T-helper 1 cell treated with Interleukin-12 subunit alpha and Interleukin-12 subunit beta and Interleukin-4 antibody, amounts not matched to agents 30 μg/mL and 1 μg/mL, for 36 hours (primary cell): Measurements from ENCODE around the gene RACK1.

Experiments
- H3K27ac Mint-ChIP-seq: one replicate; pipeline ENCODE4 v1.8.0; 2021; ENCODE audit warnings: mild to moderate bottlenecking, mixed read lengths
- H3K27me3 Mint-ChIP-seq: one replicate; pipeline ENCODE4 v1.8.0; 2021; ENCODE audit warnings: low read depth, mixed read lengths
- H3K36me3 Mint-ChIP-seq: one replicate; pipeline ENCODE4 v1.8.0; 2021; ENCODE audit warnings: low read depth, mixed read lengths
- H3K4me1 Mint-ChIP-seq: one replicate; pipeline ENCODE4 v1.8.0; 2021; ENCODE audit warnings: low read depth, mixed read lengths
- H3K4me3 Mint-ChIP-seq: one replicate; pipeline ENCODE4 v1.8.0; 2021; ENCODE audit warnings: mild to moderate bottlenecking, moderate library complexity, mixed read lengths
- H3K9me3 Mint-ChIP-seq: one replicate; pipeline ENCODE4 v1.8.0; 2021; ENCODE audit warnings: mixed read lengths

The RACK1 gene

DNA sequence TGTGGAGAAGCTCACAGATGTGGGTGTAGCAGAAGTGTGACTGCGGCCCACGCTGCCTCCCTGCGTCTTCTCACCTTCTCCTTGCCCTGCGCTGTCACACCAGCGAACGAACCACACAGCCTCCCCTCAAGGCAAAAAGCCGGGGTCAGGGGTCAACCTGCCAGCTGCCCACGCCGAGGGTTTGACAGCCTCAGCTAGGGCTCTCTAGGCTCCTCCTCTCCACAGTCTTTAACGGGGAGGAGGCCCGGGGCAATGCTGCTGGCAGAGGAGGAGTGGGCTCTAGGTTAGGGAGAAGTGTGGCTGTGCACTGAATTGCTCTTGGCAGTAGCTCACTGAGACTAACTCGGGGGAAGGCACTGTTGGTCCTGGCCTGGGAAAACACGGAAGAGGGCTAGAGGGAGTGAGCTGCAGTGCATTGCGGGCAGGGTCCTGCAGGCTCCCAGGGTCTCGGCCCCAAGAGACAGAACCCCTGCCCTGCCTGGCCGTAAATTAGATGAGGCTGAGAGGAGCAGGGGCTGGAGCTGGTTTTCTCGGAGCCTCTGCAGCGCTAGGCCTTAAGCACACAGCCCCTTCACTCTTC lies 21.5 kb upstream of the RACK1 start:
- Mint-ChIP-seq H3K9me3 (no peaks in the 10 kb centered on the region), H3K36me3 (peaks cover 16% of the 10 kb centered on the region), H3K27ac (no peak overlapping the region), H3K4me3 (no peak overlapping the region), H3K27me3 (no peaks in the 10 kb centered on the region), H3K4me1 (peaks cover 4% of the 10 kb centered on the region)

DNA sequence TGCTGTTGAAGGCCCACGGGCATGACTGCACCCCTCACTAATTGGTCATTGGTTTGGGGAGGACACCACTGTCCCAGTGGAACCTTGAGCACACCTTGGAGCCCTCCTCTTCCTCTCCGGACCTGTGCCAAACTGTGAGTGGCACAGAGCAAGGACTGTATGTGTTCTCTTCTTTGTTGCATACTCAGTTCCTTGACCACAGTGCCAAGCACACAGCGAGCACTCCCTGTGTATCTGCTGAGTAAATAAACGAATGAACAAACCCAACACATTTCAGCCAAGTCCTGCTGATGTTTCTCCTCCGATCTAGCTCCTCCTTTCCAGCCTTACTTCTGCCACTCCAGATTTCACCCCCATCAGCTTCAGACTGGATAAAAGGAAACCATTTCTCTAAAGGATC lies 19.9 kb upstream of the RACK1 start:
- H3K27me3 Mint-ChIP-seq, result no peaks in the 10 kb centered on the region
- no peak overlapping the region for H3K4me3 Mint-ChIP-seq
- H3K4me1 Mint-ChIP-seq, result peaks cover 19% of the 10 kb centered on the region
- peaks cover 20% of the 10 kb centered on the region for H3K36me3 Mint-ChIP-seq
- H3K9me3 Mint-ChIP-seq, result no peaks in the 10 kb centered on the region
- H3K27ac Mint-ChIP-seq, result peak overlapping the region; percentile 59

DNA sequence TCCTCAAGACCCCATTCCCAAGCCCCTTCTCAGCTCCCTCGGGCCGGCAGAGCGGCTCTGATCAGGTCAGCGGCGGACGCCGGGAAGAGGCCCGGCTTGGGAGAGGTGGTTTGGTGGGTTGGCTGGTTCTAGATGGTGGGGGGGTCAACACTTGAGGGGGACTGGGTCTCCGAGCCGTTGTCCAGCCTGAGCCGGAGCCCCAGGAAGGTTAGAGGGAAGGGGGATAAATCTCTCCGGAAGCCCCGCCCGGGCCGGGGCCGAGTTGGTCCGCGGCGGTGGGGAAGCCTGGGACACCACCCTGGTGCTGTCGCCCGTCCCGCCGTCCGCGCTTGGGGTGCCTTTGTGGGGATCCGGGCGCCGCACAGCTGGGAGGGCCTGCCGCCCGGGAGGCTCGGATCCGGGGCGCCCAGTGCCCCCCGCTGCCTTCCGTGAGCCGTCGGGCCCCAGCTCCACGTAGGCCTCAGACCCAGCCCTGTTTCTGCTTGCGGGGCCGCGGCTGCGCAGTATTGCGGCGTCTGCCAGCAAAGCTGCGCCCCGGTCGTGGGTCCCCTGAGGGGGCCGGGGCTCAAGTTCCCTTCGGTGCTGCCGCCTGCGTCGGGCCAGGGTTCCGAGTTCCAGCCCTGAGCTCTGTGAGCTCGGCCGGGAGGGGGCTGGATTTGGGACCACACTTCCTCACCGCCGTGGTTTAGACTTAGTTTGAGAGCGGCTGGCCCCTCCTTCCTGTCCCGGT lies 17.8 kb upstream of the RACK1 start:
- Mint-ChIP-seq H3K4me3 (peak overlapping the region; percentile 99), H3K27ac (peak overlapping the region; percentile 94), H3K9me3 (no peaks in the 10 kb centered on the region), H3K27me3 (no peaks in the 10 kb centered on the region), H3K36me3 (peaks cover 26% of the 10 kb centered on the region), H3K4me1 (peaks cover 36% of the 10 kb centered on the region)

DNA sequence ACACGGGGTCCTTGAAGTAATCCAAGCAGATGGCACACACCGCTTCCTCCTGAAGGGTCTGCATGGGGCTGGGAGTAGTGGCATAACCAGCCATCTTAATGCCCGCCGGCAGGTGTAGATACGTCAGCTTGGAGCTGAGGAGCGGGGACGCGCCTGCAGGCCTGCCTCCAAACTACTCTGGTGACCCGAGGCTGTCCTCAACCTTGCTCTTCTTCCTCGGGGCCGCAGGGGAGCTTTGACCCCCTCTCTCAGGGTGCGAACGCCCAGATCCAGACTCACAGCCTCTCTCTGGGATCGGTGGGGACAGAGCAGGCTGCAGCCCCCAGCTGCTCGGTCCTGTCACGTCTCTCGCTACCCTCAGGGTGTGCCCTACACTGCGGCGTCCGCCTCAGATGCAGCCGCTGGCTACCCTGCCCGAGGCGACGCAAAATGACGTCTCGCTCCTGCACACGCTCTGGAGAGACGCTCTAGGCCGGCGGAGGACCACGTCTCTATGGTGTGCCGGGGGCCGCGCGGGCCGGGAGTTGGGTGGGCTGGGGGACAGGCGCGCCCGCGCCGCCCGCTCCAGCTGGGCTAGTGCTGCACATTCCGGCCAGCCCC lies 17.1 kb upstream of the RACK1 start, which contains the start of gene TRIM52:
TRIM52 (minus strand) TSS at position 424 of the 600 bp plus-strand sequence; CDS start at position 94, 330 bp downstream.
- H3K4me1 Mint-ChIP-seq, result peaks cover 41% of the 10 kb centered on the region
- H3K4me3 Mint-ChIP-seq, result peak within 1 kb of the TSS; percentile 99
- H3K27ac Mint-ChIP-seq, result peak within 1 kb of the TSS; percentile 94
- H3K36me3 Mint-ChIP-seq, result peaks cover 29% of the 10 kb centered on the region
- no peaks in the 10 kb centered on the region for H3K27me3 Mint-ChIP-seq
- no peaks in the 10 kb centered on the region for H3K9me3 Mint-ChIP-seq

DNA sequence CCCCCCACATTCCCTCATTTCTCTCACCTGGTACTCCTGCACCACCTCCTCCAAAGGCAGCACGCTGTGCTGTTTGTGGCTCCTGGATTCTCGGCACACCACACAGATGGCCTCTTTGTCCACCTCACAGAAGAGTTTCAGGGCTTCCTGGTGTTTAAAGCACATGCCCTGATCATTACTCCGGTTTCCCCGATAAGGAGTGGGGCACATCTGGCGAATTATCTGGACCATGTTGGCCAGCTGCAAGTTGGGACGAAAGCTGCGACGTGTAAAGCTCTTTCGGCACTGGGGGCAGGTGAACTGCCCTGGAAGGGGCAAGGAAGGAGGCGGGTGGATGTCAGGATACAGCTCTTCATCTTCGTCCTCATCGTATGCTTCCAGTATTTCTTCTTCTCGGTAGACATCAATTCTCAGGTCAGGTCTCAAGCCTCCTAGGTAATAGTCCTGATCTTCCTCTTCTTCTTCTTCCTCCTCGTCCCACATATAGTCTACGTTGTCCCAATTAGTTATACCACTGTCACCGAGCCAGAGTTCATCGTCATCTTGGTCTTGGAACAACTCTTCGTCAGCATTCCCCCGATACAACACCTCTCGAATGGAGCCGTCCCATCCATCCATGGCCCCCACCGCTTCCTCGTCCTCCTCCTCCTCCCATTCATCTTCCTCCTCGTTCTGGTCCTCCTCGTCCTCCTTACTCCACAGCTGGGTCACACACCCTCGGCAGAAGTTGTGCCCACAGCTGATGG lies 16.4 kb upstream of the RACK1 start:
- peaks cover 33% of the 10 kb centered on the region for H3K36me3 Mint-ChIP-seq
- H3K9me3 Mint-ChIP-seq, result no peaks in the 10 kb centered on the region
- peak overlapping the region; percentile 94 for H3K27ac Mint-ChIP-seq
- H3K27me3 Mint-ChIP-seq, result no peaks in the 10 kb centered on the region
- peak overlapping the region; percentile 99 for H3K4me3 Mint-ChIP-seq
- peaks cover 47% of the 10 kb centered on the region for H3K4me1 Mint-ChIP-seq

DNA sequence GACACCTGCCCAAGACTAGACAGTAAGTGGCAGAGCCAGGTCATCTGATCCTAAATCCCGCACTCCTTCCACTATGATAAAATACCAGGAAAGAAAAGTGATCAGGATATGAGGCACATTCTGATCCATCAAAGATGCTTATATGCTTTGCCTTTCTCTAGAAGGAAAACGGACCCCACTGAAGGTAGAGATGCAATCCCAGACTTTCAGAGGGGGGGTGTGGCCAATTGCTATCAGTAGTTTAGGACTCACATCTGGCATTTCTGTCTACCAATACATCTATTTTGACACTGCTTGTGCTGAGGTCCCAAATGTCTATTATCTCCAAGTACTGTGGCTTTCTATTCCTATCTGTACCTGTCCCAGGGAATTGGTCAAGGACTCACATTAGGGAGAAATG lies 15.6 kb upstream of the RACK1 start:
- H3K4me1 Mint-ChIP-seq, result peaks cover 50% of the 10 kb centered on the region
- no peaks in the 10 kb centered on the region for H3K9me3 Mint-ChIP-seq
- peak overlapping the region; percentile 99 for H3K4me3 Mint-ChIP-seq
- H3K36me3 Mint-ChIP-seq, result peaks cover 32% of the 10 kb centered on the region
- H3K27ac Mint-ChIP-seq, result peak overlapping the region; percentile 55
- no peaks in the 10 kb centered on the region for H3K27me3 Mint-ChIP-seq

DNA sequence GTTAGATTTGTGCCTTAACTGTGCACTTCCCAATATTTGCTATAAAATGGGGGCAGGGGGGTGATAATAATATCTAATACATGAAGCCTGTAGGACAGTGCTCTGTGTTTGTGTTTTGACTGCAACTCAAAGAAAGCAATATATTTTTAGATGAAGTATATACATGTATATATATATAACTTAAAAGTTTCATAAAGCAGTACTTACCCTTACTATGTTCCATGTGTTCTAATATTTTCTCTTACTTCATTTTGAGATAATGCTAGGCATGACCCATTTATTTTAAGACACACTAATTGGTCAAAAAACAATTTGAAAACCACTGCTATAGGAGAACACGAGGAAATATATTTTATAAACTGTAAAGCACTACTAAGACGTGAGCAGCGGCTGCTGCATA lies 14.9 kb upstream of the RACK1 start:
- peak overlapping the region; percentile 52 for H3K27ac Mint-ChIP-seq
- no peaks in the 10 kb centered on the region for H3K9me3 Mint-ChIP-seq
- H3K27me3 Mint-ChIP-seq, result no peaks in the 10 kb centered on the region
- H3K4me1 Mint-ChIP-seq, result peaks cover 53% of the 10 kb centered on the region
- peaks cover 30% of the 10 kb centered on the region for H3K36me3 Mint-ChIP-seq
- peak overlapping the region; percentile 99 for H3K4me3 Mint-ChIP-seq

DNA sequence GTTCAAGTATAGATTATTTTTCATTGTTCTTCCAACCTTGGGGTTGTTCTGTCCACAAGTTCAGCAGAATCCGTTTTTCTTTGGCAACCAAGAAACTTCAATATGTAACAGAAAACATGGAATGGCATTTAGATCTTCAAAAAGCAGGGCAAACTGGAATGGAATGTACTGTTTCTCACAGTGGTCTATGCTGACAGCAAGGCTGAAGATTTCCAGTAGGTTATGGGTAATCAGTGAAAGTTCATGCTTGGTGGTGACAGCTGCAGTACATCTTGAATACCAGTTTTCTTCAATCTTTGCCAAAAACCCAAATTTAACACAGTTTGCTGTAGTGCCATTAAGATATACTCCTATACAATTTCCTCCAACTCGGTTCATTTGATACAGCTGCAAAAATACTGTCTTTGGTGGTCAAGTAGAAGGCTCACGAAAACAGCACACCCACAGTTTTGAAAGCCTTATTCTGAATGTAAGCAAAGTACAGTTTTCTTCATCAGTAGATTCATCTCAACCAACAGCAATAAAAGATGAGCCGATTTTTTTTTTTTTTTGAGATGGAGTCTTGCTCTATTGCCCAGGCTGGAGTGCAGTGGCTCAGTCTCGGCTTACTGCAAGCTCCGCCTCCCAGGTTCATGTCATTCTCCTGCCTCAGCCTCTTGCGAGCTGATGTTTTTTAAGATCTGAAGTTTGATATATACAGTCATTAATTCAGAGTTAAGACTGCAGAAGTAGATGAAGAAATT lies 12.3 kb upstream of the RACK1 start:
- H3K36me3 Mint-ChIP-seq, result peaks cover 35% of the 10 kb centered on the region
- peaks cover 66% of the 10 kb centered on the region for H3K4me1 Mint-ChIP-seq
- H3K9me3 Mint-ChIP-seq, result no peaks in the 10 kb centered on the region
- no peak overlapping the region for H3K4me3 Mint-ChIP-seq
- peak overlapping the region; percentile 68 for H3K27ac Mint-ChIP-seq
- H3K27me3 Mint-ChIP-seq, result no peaks in the 10 kb centered on the region

DNA sequence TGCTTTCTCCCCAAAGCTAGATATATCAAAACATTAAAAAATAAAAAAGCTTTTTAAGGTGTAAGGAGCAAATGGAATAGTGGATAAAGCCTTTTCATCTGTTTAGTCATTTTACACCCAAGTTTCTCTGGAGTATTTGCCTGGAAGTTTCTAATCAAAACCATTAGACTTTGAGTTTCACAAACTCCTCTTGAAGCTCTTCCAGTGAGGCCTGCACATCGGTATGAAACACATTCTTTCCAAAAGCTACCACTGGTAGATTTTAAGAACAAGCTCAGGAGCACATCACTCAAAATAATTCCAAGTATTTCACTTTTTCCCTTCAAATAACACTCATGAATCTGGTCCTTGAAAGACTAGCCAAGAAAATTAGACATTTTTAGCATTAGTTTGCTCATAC lies 11.6 kb upstream of the RACK1 start:
- Mint-ChIP-seq H3K9me3 (no peaks in the 10 kb centered on the region), H3K4me1 (peaks cover 68% of the 10 kb centered on the region), H3K27ac (no peak overlapping the region), H3K27me3 (no peaks in the 10 kb centered on the region), H3K4me3 (no peak overlapping the region), H3K36me3 (peaks cover 28% of the 10 kb centered on the region)

DNA sequence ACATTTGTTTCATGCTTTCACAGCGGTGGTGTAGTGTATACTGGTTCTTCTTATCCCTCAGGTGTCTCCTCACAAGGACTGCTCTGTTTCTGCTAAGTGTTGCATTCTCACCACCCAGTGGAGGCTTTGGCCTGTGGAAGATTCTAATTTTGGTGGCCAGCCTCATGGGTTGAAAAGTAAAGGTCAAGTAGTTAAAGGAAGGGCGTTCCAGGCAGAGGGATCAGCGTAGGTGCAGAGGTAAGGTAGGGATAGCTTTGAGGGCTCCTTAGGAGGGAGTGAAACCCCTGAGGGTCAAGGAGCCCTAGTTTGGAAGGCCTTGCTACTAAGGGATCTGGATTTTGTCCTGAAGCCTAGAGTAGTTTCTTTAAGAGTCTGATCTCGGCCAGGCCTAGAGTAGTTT lies 4.6 kb upstream of the RACK1 start:
- Mint-ChIP-seq H3K9me3 (no peaks in the 10 kb centered on the region), H3K4me3 (peak overlapping the region; percentile 85), H3K36me3 (peaks cover 20% of the 10 kb centered on the region), H3K27me3 (no peaks in the 10 kb centered on the region), H3K27ac (peak overlapping the region; percentile 86), H3K4me1 (peaks cover 53% of the 10 kb centered on the region)

DNA sequence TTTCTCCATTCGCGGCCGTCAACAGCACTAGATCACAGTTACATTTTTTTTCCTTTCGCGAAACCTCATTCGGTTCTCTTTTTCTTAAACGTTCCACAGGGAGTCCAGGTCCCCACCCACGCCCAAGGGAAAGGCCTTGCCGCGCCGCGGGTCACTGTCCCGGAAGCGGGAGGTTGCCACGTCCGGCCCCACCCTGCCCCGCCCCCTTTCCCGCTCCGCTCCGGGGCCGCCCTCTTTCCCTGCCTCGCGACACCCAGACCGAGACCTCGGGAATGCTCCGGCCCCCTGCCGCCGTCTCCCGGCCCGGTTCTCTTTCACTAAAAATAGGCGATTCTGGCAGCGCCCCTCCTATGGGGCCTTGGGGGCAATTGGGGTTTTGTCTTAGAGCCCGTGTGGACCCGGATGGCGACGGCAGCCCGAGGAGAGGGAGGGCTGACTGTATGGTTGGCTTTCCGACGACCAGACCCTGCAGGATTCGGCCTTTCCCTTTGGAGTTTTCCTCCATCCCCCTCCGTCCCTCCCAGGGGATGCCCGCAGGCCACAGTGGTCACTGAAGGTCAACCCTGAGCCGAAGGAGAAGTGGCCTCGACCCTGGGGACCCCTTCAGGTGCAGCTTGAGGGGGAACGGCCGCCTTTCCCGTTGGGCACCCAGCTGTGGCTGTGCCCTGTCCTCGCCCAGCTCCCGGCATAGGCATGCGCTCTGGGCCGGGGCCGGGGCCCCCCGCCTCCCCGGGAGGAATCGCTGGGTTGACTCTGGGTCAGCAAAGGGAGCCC lies 2.8 kb upstream of the RACK1 start:
- peak overlapping the region; percentile 98 for H3K27ac Mint-ChIP-seq
- H3K4me3 Mint-ChIP-seq, result peak overlapping the region; percentile 85
- H3K36me3 Mint-ChIP-seq, result peaks cover 32% of the 10 kb centered on the region
- H3K4me1 Mint-ChIP-seq, result peaks cover 60% of the 10 kb centered on the region
- no peaks in the 10 kb centered on the region for H3K9me3 Mint-ChIP-seq
- H3K27me3 Mint-ChIP-seq, result no peaks in the 10 kb centered on the region

DNA sequence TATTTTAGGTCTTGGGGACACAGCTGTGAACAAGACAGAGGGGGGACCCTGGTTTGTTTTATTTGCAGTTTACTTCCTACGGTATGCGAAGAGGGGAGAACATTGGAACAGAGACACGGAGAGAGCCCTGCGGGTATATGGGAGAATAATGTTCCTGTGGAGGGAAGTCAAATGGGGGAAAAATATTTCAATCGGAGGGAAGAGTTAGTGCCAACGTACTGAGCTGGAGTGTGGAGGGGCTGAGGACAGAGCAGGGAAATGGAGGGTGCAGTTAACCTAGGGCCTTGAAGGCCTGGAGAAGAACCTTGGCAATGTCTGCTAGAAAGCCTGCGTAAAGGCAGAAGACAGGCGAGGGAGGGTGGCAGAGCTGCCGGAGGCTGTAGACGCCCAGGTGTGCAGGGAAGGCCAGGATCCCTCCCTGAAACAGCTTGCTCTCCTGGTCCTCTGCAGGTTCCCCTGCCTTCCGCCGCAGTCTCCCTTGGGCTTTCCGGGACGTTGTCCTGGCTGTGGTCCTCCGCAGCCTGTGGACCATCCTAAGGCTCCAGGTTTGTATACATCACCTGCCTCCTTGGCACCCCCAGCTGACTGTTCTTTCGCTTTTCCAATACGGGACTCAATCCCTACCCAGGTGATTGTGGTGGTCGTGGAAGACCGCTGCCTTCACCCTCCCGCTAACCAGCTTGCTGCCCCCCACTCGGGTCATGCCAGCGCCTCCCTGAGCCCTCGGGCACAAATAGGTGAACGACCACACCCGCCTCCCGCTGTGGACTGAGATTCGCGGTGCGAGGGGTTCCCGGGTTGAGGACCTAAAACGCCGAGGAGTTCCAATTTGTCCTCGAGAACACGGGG lies 1.9 kb upstream of the RACK1 start:
- H3K4me1 Mint-ChIP-seq, result peaks cover 60% of the 10 kb centered on the region
- no peaks in the 10 kb centered on the region for H3K9me3 Mint-ChIP-seq
- H3K4me3 Mint-ChIP-seq, result peak overlapping the region; percentile 85
- peaks cover 38% of the 10 kb centered on the region for H3K36me3 Mint-ChIP-seq
- no peaks in the 10 kb centered on the region for H3K27me3 Mint-ChIP-seq
- peak overlapping the region; percentile 98 for H3K27ac Mint-ChIP-seq
